A549 (cell line): ENCODE data around the gene RPTOR.

Experiments used
- CHD2 ChIP-seq: fragments of 150-350 bp; IDR thresholded peaks from 2 replicates; pipeline ENCODE4 v1.6.1; 2014; ENCODE audit warnings: low read length; ENCODE audit not compliant: partially characterized antibody
- CHD4 ChIP-seq: fragments of 200-600 bp; sonication (generic); IDR thresholded peaks from 2 replicates; pipeline ENCODE4 v1.6.1; 2016; ENCODE audit warnings: antibody characterized with exemption, mild to moderate bottlenecking, borderline replicate concordance
- CTCF ChIP-seq: fragments of >200 bp; sonication (Bioruptor Twin); formaldehyde crosslinking; IDR thresholded peaks from 3 replicates; pipeline ENCODE4 v1.5.1; 2016
- EHMT2 ChIP-seq: fragments of 200-600 bp; sonication (generic); IDR thresholded peaks from 2 replicates; pipeline ENCODE4 v1.6.1; 2016; ENCODE audit warnings: antibody characterized with exemption, low read depth, mild to moderate bottlenecking, moderate library complexity
- EP300 ChIP-seq, 2 experiments: fragments of >200 bp; sonication (Bioruptor Twin); formaldehyde crosslinking; IDR thresholded peaks; 2 replicates in 1 of 2; 3 replicates in 1 of 2; pipeline ENCODE4 v1.6.1; 2016 to 2017
- MYC ChIP-seq: IDR thresholded peaks from 2 replicates; pipeline ENCODE4 v1.6.1; 2012; ENCODE audit warnings: mild to moderate bottlenecking, inconsistent platforms, low read length, improper control_type of control experiment, borderline replicate concordance
- NFE2L2 ChIP-seq: fragments of 150-350 bp; conservative IDR thresholded peaks from 2 replicates; pipeline ENCODE4 v1.6.1; 2014; ENCODE audit warnings: low read length
- NR3C1 ChIP-seq: fragments of >200 bp; sonication (Bioruptor Twin); formaldehyde crosslinking; IDR thresholded peaks from 3 replicates; pipeline ENCODE4 v1.6.1; 2017
- POLR2A ChIP-seq: IDR thresholded peaks from 2 replicates; pipeline ENCODE4 v1.6.1; 2012; ENCODE audit warnings: mild to moderate bottlenecking, low read length
- REST ChIP-seq: fragments of 200-600 bp; sonication (generic); IDR thresholded peaks from 2 replicates; pipeline ENCODE4 v1.6.1; 2016; ENCODE audit warnings: antibody characterized with exemption, mild to moderate bottlenecking, moderate library complexity
- ZFP36 ChIP-seq: fragments of 450-650 bp; IDR thresholded peaks from 2 replicates; pipeline ENCODE4 v1.6.1; 2014; ENCODE audit warnings: borderline replicate concordance; ENCODE audit not compliant: partially characterized antibody
- TF ChIP-seq, protein P1 (sequence below): fragments of 450-650 bp; IDR thresholded peaks from 2 replicates; pipeline ENCODE4 v1.6.1; 2014; ENCODE audit warnings: antibody characterized with exemption
- TF ChIP-seq, protein P2 (sequence below): fragments of >200 bp; sonication (Bioruptor Twin); formaldehyde crosslinking; IDR thresholded peaks from 3 replicates; pipeline ENCODE4 v1.6.1; 2016

- TF ChIP-seq CTCF (no peak), CHD2 (no peak), MYC (no peak), REST (no peak), EHMT2 (no peak), NR3C1 (no peak), POLR2A (no peak), EP300 (IDR thresholded peaks at IDR 0.05) (no peak), ZFP36 (no peak), CHD4 (no peak), NFE2L2 (no peak)
- TF ChIP-seq, protein P1, sequence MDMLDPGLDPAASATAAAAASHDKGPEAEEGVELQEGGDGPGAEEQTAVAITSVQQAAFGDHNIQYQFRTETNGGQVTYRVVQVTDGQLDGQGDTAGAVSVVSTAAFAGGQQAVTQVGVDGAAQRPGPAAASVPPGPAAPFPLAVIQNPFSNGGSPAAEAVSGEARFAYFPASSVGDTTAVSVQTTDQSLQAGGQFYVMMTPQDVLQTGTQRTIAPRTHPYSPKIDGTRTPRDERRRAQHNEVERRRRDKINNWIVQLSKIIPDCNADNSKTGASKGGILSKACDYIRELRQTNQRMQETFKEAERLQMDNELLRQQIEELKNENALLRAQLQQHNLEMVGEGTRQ = no peak
- TF ChIP-seq, protein P2, sequence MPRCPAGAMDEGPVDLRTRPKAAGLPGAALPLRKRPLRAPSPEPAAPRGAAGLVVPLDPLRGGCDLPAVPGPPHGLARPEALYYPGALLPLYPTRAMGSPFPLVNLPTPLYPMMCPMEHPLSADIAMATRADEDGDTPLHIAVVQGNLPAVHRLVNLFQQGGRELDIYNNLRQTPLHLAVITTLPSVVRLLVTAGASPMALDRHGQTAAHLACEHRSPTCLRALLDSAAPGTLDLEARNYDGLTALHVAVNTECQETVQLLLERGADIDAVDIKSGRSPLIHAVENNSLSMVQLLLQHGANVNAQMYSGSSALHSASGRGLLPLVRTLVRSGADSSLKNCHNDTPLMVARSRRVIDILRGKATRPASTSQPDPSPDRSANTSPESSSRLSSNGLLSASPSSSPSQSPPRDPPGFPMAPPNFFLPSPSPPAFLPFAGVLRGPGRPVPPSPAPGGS = no peak
Measured at GRCh38 chr17:80726558-80727408, 182.1 kb downstream of the RPTOR start.
